ENCODE data around the gene CCT7.

CCT7 gene

GRCh38 chr2:73267008-73267407 lies 32.9 kb downstream of the CCT7 start:
- DNase-seq (ENCODE audit: low read depth in 2 of 2): no peak

- DNase-seq (ENCODE audit: low read depth in 2 of 2): no peak
Observed at GRCh38 chr2:73268366-73268829, 34.3 kb downstream of the CCT7 start.

GRCh38 chr2:73268830-73269685 lies 35.0 kb downstream of the CCT7 start:
- DNase-seq (ENCODE audit: low read depth in 2 of 2): peak; percentile 41 to 61

GRCh38 chr2:73269686-73270465 lies 35.8 kb downstream of the CCT7 start:
- no peak for DNase-seq (ENCODE audit: low read depth in 2 of 2)

GRCh38 chr2:73272270-73272669 lies 38.2 kb downstream of the CCT7 start:
- DNase-seq (ENCODE audit: low read depth in 2 of 2): no peak

GRCh38 chr2:73279852-73280251 lies 45.7 kb downstream of the CCT7 start:
- no peak for DNase-seq (ENCODE audit: low read depth in 2 of 2)

GRCh38 chr2:73281244-73281643 lies 47.1 kb downstream of the CCT7 start:
- no peak for DNase-seq (ENCODE audit: low read depth in 2 of 2)

GRCh38 chr2:73282924-73283544 lies 48.9 kb downstream of the CCT7 start:
- no peak for DNase-seq (ENCODE audit: low read depth in 2 of 2)

- no peak for DNase-seq (ENCODE audit: low read depth in 2 of 2)
Observed at GRCh38 chr2:73283545-73284295, 49.6 kb downstream of the CCT7 start.

GRCh38 chr2:73284296-73285158 lies 50.4 kb downstream of the CCT7 start, which contains the start of gene FBXO41:
Gene FBXO41 (minus strand): TSS chr2:73284478. CDS start chr2:73269630, 14,848 bp downstream.
- DNase-seq (ENCODE audit: low read depth in 2 of 2): peak; percentile 55 to 66

GRCh38 chr2:73285159-73285739 lies 51.1 kb downstream of the CCT7 start:
- no peak for DNase-seq (ENCODE audit: low read depth in 2 of 2)

GRCh38 chr2:73286134-73286655 lies 52.1 kb downstream of the CCT7 start:
- DNase-seq (ENCODE audit: low read depth in 2 of 2): no peak

- DNase-seq (ENCODE audit: low read depth in 2 of 2): no peak
Observed at GRCh38 chr2:73289304-73289703, 55.2 kb downstream of the CCT7 start.

GRCh38 chr2:73290049-73290839 lies 56.1 kb downstream of the CCT7 start:
- DNase-seq (ENCODE audit: low read depth in 2 of 2): no peak

- DNase-seq (ENCODE audit: low read depth in 2 of 2): peak in 1 of 2 donors; percentile 47
Observed at GRCh38 chr2:73291093-73291460, 57.0 kb downstream of the CCT7 start.

- no peak for DNase-seq (ENCODE audit: low read depth in 2 of 2)
Observed at GRCh38 chr2:73291461-73292315, 57.6 kb downstream of the CCT7 start.

GRCh38 chr2:73292316-73292905 lies 58.3 kb downstream of the CCT7 start:
- no peak for DNase-seq (ENCODE audit: low read depth in 2 of 2)
